CD14-positive monocyte (primary cell): ENCODE results near the gene SPTBN4. TPM values are rescaled to one million over a fixed set of nuclear protein-coding genes. Genes with fewer than 3 reads are reported as not detected.

Experiments used
- DNase-seq, 3 donors: peaks; one replicate each; pipeline ENCODE4 v3.0.0-alpha.2; 2011 to 2022
- H2AFZ ChIP-seq: 2 replicates; pipeline ENCODE4 v1.6.0; 2012; ENCODE audit warnings: mild to moderate bottlenecking, low read depth, low read length, inconsistent platforms; ENCODE audit not compliant: insufficient read depth, poor library complexity, severe bottlenecking
- H3K27ac ChIP-seq, 2 donors: 1 replicate in 1 of 2; 2 replicates in 1 of 2; pipeline ENCODE4 v1.5.1; 2012 to 2013; ENCODE audit warnings: low read length in 2 of 2, control low read depth in 1 of 2, inconsistent platforms in 1 of 2, low read depth in 1 of 2, mild to moderate bottlenecking in 1 of 2
- H3K27me3 ChIP-seq, 2 donors: one replicate each; pipeline versions ENCODE4 v1.6.0 to v1.6.1; 2011 to 2013; ENCODE audit warnings: low read length in 2 of 2; ENCODE audit not compliant: control insufficient read depth in 2 of 2, insufficient read depth in 2 of 2
- H3K36me3 ChIP-seq, 2 donors: replicated peaks in 1 of 2; 1 replicate in 1 of 2; 2 replicates in 1 of 2; pipeline versions ENCODE4 v1.5.1 to v1.6.1; 2012 to 2013; ENCODE audit warnings: low read length in 2 of 2, control low read depth in 1 of 2, inconsistent platforms in 1 of 2, mild to moderate bottlenecking in 1 of 2; ENCODE audit not compliant: insufficient read depth in 2 of 2, control insufficient read depth in 1 of 2
- H3K4me1 ChIP-seq, 2 donors: 1 replicate in 1 of 2; 2 replicates in 1 of 2; pipeline versions ENCODE4 v1.5.1 to v1.6.1; 2012 to 2013; ENCODE audit warnings: low read length in 2 of 2, control low read depth in 1 of 2, inconsistent platforms in 1 of 2, mild to moderate bottlenecking in 1 of 2, moderate library complexity in 1 of 2; ENCODE audit not compliant: insufficient read depth in 2 of 2, control insufficient read depth in 1 of 2
- H3K4me2 ChIP-seq: replicated peaks from 2 replicates; pipeline ENCODE3; 2012; ENCODE audit warnings: low read length, moderate library complexity, mild to moderate bottlenecking; ENCODE audit not compliant: poor library complexity, severe bottlenecking; ENCODE audit errors: extremely low read depth
- H3K4me3 ChIP-seq, 3 experiments: fragments of 200-600 bp in 1 of 3; sonication (generic) in 1 of 3; replicated peaks in 1 of 3; 1 replicate in 2 of 3; 2 replicates in 1 of 3; pipeline ENCODE4 v1.5.1; 2011 to 2013; ENCODE audit warnings: low read length in 3 of 3, mild to moderate bottlenecking in 3 of 3, control low read depth in 2 of 3, low read depth in 2 of 3, inconsistent platforms in 1 of 3, moderate library complexity in 1 of 3
- H3K79me2 ChIP-seq: 2 replicates; pipeline ENCODE4 v1.6.0; 2012; ENCODE audit warnings: mild to moderate bottlenecking, control low read depth, inconsistent platforms, low read length, moderate library complexity; ENCODE audit not compliant: insufficient read depth
- H3K9ac ChIP-seq: 2 replicates; pipeline ENCODE4 v1.6.0; 2017; ENCODE audit warnings: low read length, mild to moderate bottlenecking; ENCODE audit not compliant: insufficient read depth, poor library complexity, severe bottlenecking
- H3K9me3 ChIP-seq, 2 donors: replicated peaks in 1 of 2; 1 replicate in 1 of 2; 2 replicates in 1 of 2; pipeline versions ENCODE4 v1.5.1 to v1.6.1; 2012 to 2013; ENCODE audit warnings: low read length in 2 of 2, control low read depth in 1 of 2; ENCODE audit not compliant: control insufficient read depth in 1 of 2, insufficient read depth in 1 of 2
- H4K20me1 ChIP-seq: 2 replicates; pipeline ENCODE4 v1.6.0; 2012; ENCODE audit warnings: mild to moderate bottlenecking, low read length, control low read depth, moderate library complexity; ENCODE audit not compliant: insufficient read depth
- H3K27ac Mint-ChIP-seq, 7 donors: one replicate each; pipeline ENCODE4 v1.8.0; 2020; ENCODE audit warnings: mild to moderate bottlenecking in 7 of 7, mixed read lengths in 7 of 7, moderate library complexity in 6 of 7, inconsistent platforms in 2 of 7
- H3K27me3 Mint-ChIP-seq, 3 donors: one replicate each; pipeline ENCODE4 v1.8.0; 2021 to 2022; ENCODE audit warnings: low read depth in 3 of 3, mild to moderate bottlenecking in 3 of 3, mixed read lengths in 3 of 3, moderate library complexity in 3 of 3, inconsistent platforms in 1 of 3
- H3K36me3 Mint-ChIP-seq, 2 donors: one replicate each; pipeline ENCODE4 v1.8.0; 2020; ENCODE audit warnings: mixed read lengths in 2 of 2, inconsistent platforms in 1 of 2, mild to moderate bottlenecking in 1 of 2
- H3K4me1 Mint-ChIP-seq: one replicate; pipeline ENCODE4 v1.8.0; 2020; ENCODE audit warnings: mild to moderate bottlenecking, mixed read lengths
- H3K4me3 Mint-ChIP-seq, 2 donors: one replicate each; pipeline ENCODE4 v1.8.0; 2020; ENCODE audit warnings: mild to moderate bottlenecking in 2 of 2, mixed read lengths in 2 of 2, moderate library complexity in 1 of 2
- H3K9me3 Mint-ChIP-seq, 7 donors: one replicate each; pipeline ENCODE4 v1.8.0; 2020 to 2022; ENCODE audit warnings: mixed read lengths in 7 of 7, mild to moderate bottlenecking in 6 of 7, moderate library complexity in 6 of 7, inconsistent platforms in 2 of 7
- WGBS: methylation state at CpG from one replicate; pipeline ENCODE4 v1.1.5; 2013; ENCODE audit warnings: missing lambda C conversion rate; ENCODE audit not compliant: insufficient coverage; 5-methylcytosine and 5-hydroxymethylcytosine counted together
- intact Hi-C, 2 donors: fragments of 100-400 bp; cut with micrococcal nuclease; formaldehyde crosslinking; loops; one replicate each; pipeline versions ENCODE4 v1.15.0 to v1.15.1; 2023
- polyA plus RNA-seq, 3 donors: library from polyadenylated mRNA; depleted of rRNA in 1 of 3; unstranded in 2 of 3; stranded (reverse) in 1 of 3; fragments of 300-500 nt in 2 of 3; fragments of >200 nt in 1 of 3; fragmentation: Illumina TruSeq in 2 of 3; gene quantifications; 1 replicate in 2 of 3; 2 replicates in 1 of 3; pipeline ENCODE4 v1.2.3, GENCODE V29; 2012 to 2021
- TF ChIP-seq, protein P1 (sequence below): fragments of 200-600 bp; IDR thresholded peaks from one replicate; pipeline ENCODE4 v1.8.0; 2022; ENCODE audit warnings: antibody characterized with exemption, mild to moderate bottlenecking

SPTBN4 gene
- polyA plus RNA-seq, 3 donors, result 0.07 TPM; not detected in 2

DNA sequence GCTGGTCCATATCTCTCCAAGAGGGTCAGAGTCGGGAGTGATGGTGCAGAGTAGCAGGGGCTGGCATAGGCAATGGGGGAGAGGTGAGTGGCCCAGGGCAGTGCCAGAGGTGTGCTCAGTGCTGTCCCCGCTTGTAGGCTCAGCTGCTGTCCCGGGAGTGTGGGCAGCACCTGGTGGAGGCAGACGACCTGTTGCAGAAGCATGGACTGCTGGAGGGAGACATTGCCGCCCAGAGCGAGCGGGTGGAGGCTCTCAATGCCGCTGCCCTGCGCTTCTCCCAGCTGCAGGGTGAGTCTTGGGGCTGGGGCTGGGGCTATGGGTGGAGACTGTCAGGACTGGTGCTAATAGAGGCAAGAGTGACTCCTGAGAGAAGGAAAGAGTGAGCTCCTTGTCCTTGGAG, 39.3 kb downstream of the SPTBN4 start:
- Mint-ChIP-seq H3K9me3 (peaks cover 0 to 2% (median 0%) of the 10 kb centered on the region in 7 donors), H3K36me3 (no peaks in the 10 kb centered on the region), H3K4me1 (no peaks in the 10 kb centered on the region), H3K4me3 (no peak overlapping the region), H3K27me3 (peaks cover 16 to 45% (median 27%) of the 10 kb centered on the region in 3 donors), H3K27ac (no peak overlapping the region)
- intact Hi-C loops, result no loop called here
- Histone ChIP-seq H2AFZ (no peak overlapping the region), H3K4me3 (no peak overlapping the region), H4K20me1 (no peaks in the 10 kb centered on the region), H3K9me3 (no peaks in the 10 kb centered on the region), H3K4me1 (no peaks in the 10 kb centered on the region), H3K27ac (no peak overlapping the region), H3K36me3 (no peaks in the 10 kb centered on the region), H3K79me2 (no peaks in the 10 kb centered on the region), H3K9ac (no peak overlapping the region), H3K4me2 (no peak overlapping the region), H3K27me3 (peaks cover 2 to 23% of the 10 kb centered on the region in 2 donors)
- TF ChIP-seq, protein P1, sequence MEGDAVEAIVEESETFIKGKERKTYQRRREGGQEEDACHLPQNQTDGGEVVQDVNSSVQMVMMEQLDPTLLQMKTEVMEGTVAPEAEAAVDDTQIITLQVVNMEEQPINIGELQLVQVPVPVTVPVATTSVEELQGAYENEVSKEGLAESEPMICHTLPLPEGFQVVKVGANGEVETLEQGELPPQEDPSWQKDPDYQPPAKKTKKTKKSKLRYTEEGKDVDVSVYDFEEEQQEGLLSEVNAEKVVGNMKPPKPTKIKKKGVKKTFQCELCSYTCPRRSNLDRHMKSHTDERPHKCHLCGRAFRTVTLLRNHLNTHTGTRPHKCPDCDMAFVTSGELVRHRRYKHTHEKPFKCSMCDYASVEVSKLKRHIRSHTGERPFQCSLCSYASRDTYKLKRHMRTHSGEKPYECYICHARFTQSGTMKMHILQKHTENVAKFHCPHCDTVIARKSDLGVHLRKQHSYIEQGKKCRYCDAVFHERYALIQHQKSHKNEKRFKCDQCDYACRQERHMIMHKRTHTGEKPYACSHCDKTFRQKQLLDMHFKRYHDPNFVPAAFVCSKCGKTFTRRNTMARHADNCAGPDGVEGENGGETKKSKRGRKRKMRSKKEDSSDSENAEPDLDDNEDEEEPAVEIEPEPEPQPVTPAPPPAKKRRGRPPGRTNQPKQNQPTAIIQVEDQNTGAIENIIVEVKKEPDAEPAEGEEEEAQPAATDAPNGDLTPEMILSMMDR, result no peak
- 89% methylated on average over 9 of the region's 9 CpGs for WGBS
- no peak for DNase-seq

DNA sequence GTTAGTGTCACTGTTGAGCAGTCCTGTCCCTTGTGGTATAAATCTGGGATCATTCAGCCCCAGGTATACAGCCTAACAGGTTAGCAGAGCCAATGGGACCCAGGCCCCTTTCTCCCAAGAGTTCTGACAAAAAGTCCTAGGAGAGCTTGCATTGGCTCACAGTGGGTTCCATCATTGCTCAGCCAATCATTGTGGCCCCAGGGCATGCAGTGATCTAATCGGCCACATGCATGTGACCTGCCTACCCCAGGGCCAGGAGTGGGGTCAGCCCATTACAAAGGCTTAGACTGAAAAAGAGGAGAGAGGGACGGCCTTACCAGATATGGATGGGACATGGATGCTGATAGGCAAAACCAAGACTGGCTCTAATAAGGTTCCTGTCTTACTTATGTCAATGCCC, 41.1 kb downstream of the SPTBN4 start:
- TF ChIP-seq, protein P1, result no peak
- no peak overlapping the region for H3K9ac ChIP-seq
- intact Hi-C loops, result no loop called here
- Mint-ChIP-seq H3K36me3 (peaks cover 0 to 3% of the 10 kb centered on the region in 2 donors), H3K9me3 (peaks cover 0 to 8% (median 0%) of the 10 kb centered on the region in 7 donors), H3K4me1 (no peaks in the 10 kb centered on the region), H3K27me3 (peaks cover 30 to 61% (median 42%) of the 10 kb centered on the region in 3 donors), H3K4me3 (peak overlapping the region in 1 of 2 donors; percentile 30), H3K27ac (no peak overlapping the region)
- DNase-seq, result no peak
- peaks cover 13 to 38% of the 10 kb centered on the region in 2 donors for H3K27me3 ChIP-seq
- peaks cover 0 to 7% of the 10 kb centered on the region in 2 donors for H3K9me3 ChIP-seq
- H3K27ac ChIP-seq, result no peak overlapping the region
- no peak overlapping the region for H3K4me3 ChIP-seq
- no peaks in the 10 kb centered on the region for H3K79me2 ChIP-seq
- no peak overlapping the region for H3K4me2 ChIP-seq
- WGBS, result 60% methylated on average over 1 of the region's 2 CpGs
- no peak overlapping the region for H2AFZ ChIP-seq
- H3K36me3 ChIP-seq, result no peaks in the 10 kb centered on the region
- no peaks in the 10 kb centered on the region for H4K20me1 ChIP-seq
- peaks cover 0 to 4% of the 10 kb centered on the region in 2 donors for H3K4me1 ChIP-seq
